HG03575 (cell line): Measurements from ENCODE around the gene C20orf204.

Experiments
- ATAC-seq: cut with Tn5 transposase; IDR thresholded peaks from one replicate; pipeline ENCODE4 v1.9.1; 2021; ENCODE audit not compliant: unreplicated experiment, insufficient number of reproducible peaks, low FRiP score; ENCODE audit errors: extremely low read depth

Gene C20orf204

GRCh38 chr20:64039293-64040160 is 3.5 kb downstream of the C20orf204 start:
- ATAC-seq: no peak

GRCh38 chr20:64040231-64041039 is 4.5 kb downstream of the C20orf204 start:
- no peak for ATAC-seq

- no peak for ATAC-seq
Measured at GRCh38 chr20:64041040-64041780, 5.2 kb downstream of the C20orf204 start.

GRCh38 chr20:64041781-64042053 is 5.7 kb downstream of the C20orf204 start:
- no peak for ATAC-seq

- ATAC-seq: no peak
Measured at GRCh38 chr20:64042054-64042781, 6.2 kb downstream of the C20orf204 start.

- no peak for ATAC-seq
Measured at GRCh38 chr20:64043768-64044167, 7.8 kb downstream of the C20orf204 start.

GRCh38 chr20:64044484-64045247 is 8.7 kb downstream of the C20orf204 start:
- no peak for ATAC-seq

GRCh38 chr20:64045346-64046011 is 9.5 kb downstream of the C20orf204 start:
- ATAC-seq: no peak

- ATAC-seq: no peak
Measured at GRCh38 chr20:64047046-64047389, 11.0 kb downstream of the C20orf204 start.

GRCh38 chr20:64047968-64048401 is 12.0 kb downstream of the C20orf204 start:
- ATAC-seq: no peak

GRCh38 chr20:64048402-64049044 is 12.5 kb downstream of the C20orf204 start:
- ATAC-seq: no peak

GRCh38 chr20:64049060-64049877 is 13.3 kb downstream of the C20orf204 start, which contains the start of gene SOX18:
Gene SOX18 (minus strand): TSS chr20:64049639. CDS start chr20:64049516, 123 bp downstream.
- ATAC-seq: no peak

GRCh38 chr20:64049878-64050260 is 13.9 kb downstream of the C20orf204 start:
- ATAC-seq: no peak

GRCh38 chr20:64050261-64051032 is 14.5 kb downstream of the C20orf204 start:
- no peak for ATAC-seq

- ATAC-seq: no peak
Measured at GRCh38 chr20:64051033-64051452, 15.1 kb downstream of the C20orf204 start.
